Smooth muscle cell (in vitro differentiated cells): ENCODE results near the gene MYOCD. TPM values are rescaled to one million over a fixed set of nuclear protein-coding genes. Genes with fewer than 3 reads are reported as not detected.

Experiments
- DNase-seq: peaks from one replicate; lab custom pipeline; 2025; ENCODE audit not compliant: unreplicated experiment; lab: John Stamatoyannopoulos, UW
- H2AFZ ChIP-seq: fragments of 200-600 bp; sonication (generic); 2 replicates; pipeline ENCODE4 v1.6.0; 2016; ENCODE audit warnings: antibody characterized with exemption, low read depth, mild to moderate bottlenecking
- H3F3A ChIP-seq: fragments of 200-600 bp; sonication (generic); 2 replicates; pipeline ENCODE4 v1.6.0; 2017; ENCODE audit warnings: antibody characterized with exemption, low read depth
- H3K27ac ChIP-seq: fragments of 200-600 bp; sonication (generic); 2 replicates; pipeline ENCODE4 v1.5.1; 2016; ENCODE audit warnings: low read depth, mild to moderate bottlenecking
- H3K27me3 ChIP-seq: fragments of 200-600 bp; sonication (generic); 2 replicates; pipeline ENCODE4 v1.6.1; 2016; ENCODE audit warnings: low read depth, mild to moderate bottlenecking
- H3K36me3 ChIP-seq: fragments of 200-600 bp; sonication (generic); 2 replicates; pipeline ENCODE4 v1.5.1; 2016; ENCODE audit warnings: low read depth
- H3K4me1 ChIP-seq: fragments of 200-600 bp; sonication (generic); 2 replicates; pipeline ENCODE4 v1.5.1; 2016; ENCODE audit warnings: low read depth
- H3K4me2 ChIP-seq: fragments of 200-600 bp; sonication (generic); 2 replicates; pipeline ENCODE4 v1.6.0; 2016; ENCODE audit warnings: mild to moderate bottlenecking
- H3K4me3 ChIP-seq: fragments of 200-600 bp; sonication (generic); 2 replicates; pipeline ENCODE4 v1.5.1; 2016; ENCODE audit warnings: mild to moderate bottlenecking
- H3K79me2 ChIP-seq: fragments of 200-600 bp; sonication (generic); 2 replicates; pipeline ENCODE4 v1.6.0; 2016; ENCODE audit warnings: low read depth, mild to moderate bottlenecking
- H3K9ac ChIP-seq: fragments of 200-600 bp; sonication (generic); 2 replicates; pipeline ENCODE4 v1.6.0; 2016; ENCODE audit warnings: low read depth
- H3K9me3 ChIP-seq: fragments of 200-600 bp; sonication (generic); replicated peaks from 2 replicates; pipeline ENCODE4 v1.5.1; 2016; ENCODE audit warnings: low read depth
- H4K20me1 ChIP-seq: fragments of 200-600 bp; sonication (generic); 2 replicates; pipeline ENCODE4 v1.6.0; 2016; ENCODE audit warnings: low read depth
- CTCF ChIP-seq: fragments of 200-600 bp; sonication (generic); IDR thresholded peaks from 2 replicates; pipeline ENCODE4 v1.5.1; 2017; ENCODE audit warnings: borderline replicate concordance, mild to moderate bottlenecking, antibody characterized with exemption; ENCODE audit not compliant: insufficient read depth, poor library complexity, severe bottlenecking
- WGBS: methylation state at CpG from one replicate; pipeline ENCODE4 v1.1.7; 2016; ENCODE audit warnings: low lambda C conversion rate; 5-methylcytosine and 5-hydroxymethylcytosine counted together
- polyA plus RNA-seq: library from polyadenylated mRNA; unstranded; fragments of >200 nt; fragmentation: Nextera tagmentation; extraction: Ambion mirVana; gene quantifications from 2 replicates; pipeline ENCODE4 v1.2.1, GENCODE V29; 2016
- total RNA-seq: library from RNA; depleted of rRNA; stranded (reverse); fragments of >200 nt; gene quantifications from 2 replicates; pipeline ENCODE4 v1.2.3, GENCODE V29; 2014

The MYOCD gene
- total and polyA plus RNA-seq, 2 experiments from 2014 or later, result 0.58 to 1.8 TPM

GRCh38 chr17:12744298-12744697 lies 78.6 kb downstream of the MYOCD start:
- Histone ChIP-seq H3K4me3 (no peak overlapping the region), H3K4me2 (no peak overlapping the region), H3K79me2 (no peaks in the 10 kb centered on the region), H3K9ac (no peak overlapping the region), H3F3A (no peaks in the 10 kb centered on the region), H3K4me1 (no peaks in the 10 kb centered on the region), H3K9me3 (no peaks in the 10 kb centered on the region), H4K20me1 (no peaks in the 10 kb centered on the region), H2AFZ (no peak overlapping the region), H3K27me3 (no peaks in the 10 kb centered on the region), H3K27ac (no peak overlapping the region), H3K36me3 (no peaks in the 10 kb centered on the region)
- no peak for DNase-seq
- no peak for TF ChIP-seq CTCF
- 86% methylated on average over 5 of the region's 5 CpGs for WGBS

GRCh38 chr17:12744786-12745185 lies 79.1 kb downstream of the MYOCD start:
- Histone ChIP-seq H3K36me3 (no peaks in the 10 kb centered on the region), H3K4me1 (no peaks in the 10 kb centered on the region), H3K4me2 (no peak overlapping the region), H2AFZ (no peak overlapping the region), H3K27ac (no peak overlapping the region), H3K9ac (no peak overlapping the region), H3K4me3 (no peak overlapping the region), H3K9me3 (no peaks in the 10 kb centered on the region), H4K20me1 (no peaks in the 10 kb centered on the region), H3K79me2 (no peaks in the 10 kb centered on the region), H3K27me3 (no peaks in the 10 kb centered on the region), H3F3A (no peaks in the 10 kb centered on the region)
- no peak for DNase-seq
- TF ChIP-seq CTCF, result no peak
- WGBS, result 100% methylated on average over 1 of the region's 1 CpG

GRCh38 chr17:12745486-12745885 lies 79.8 kb downstream of the MYOCD start:
- WGBS, result 94% methylated on average over 7 of the region's 7 CpGs

More at GRCh38 chr17:12745486-12745885, 79.8 kb downstream of the MYOCD start:
- no peak for TF ChIP-seq CTCF
- DNase-seq, result no peak
- H3K4me3 ChIP-seq, result no peak overlapping the region
- H2AFZ ChIP-seq, result no peak overlapping the region
- H3K4me1 ChIP-seq, result no peaks in the 10 kb centered on the region
- no peaks in the 10 kb centered on the region for H3K27me3 ChIP-seq
- no peaks in the 10 kb centered on the region for H3F3A ChIP-seq
- no peak overlapping the region for H3K4me2 ChIP-seq
- H3K36me3 ChIP-seq, result no peaks in the 10 kb centered on the region
- H3K9me3 ChIP-seq, result no peaks in the 10 kb centered on the region
- no peak overlapping the region for H3K9ac ChIP-seq
- H4K20me1 ChIP-seq, result no peaks in the 10 kb centered on the region
- H3K27ac ChIP-seq, result no peak overlapping the region
- no peaks in the 10 kb centered on the region for H3K79me2 ChIP-seq
